Measurements from ENCODE around the gene TNS3. TPM values are rescaled to one million over a fixed set of nuclear protein-coding genes. Genes with fewer than 3 reads are reported as not detected.
A peak's percentile ranks its signal among the peaks of the same experiment; 100 is the strongest.

The TNS3 gene
- polyA plus RNA-seq, 1 of the 3 experiments (the other 2 are of a cell fraction), result 72.3 TPM

DNA sequence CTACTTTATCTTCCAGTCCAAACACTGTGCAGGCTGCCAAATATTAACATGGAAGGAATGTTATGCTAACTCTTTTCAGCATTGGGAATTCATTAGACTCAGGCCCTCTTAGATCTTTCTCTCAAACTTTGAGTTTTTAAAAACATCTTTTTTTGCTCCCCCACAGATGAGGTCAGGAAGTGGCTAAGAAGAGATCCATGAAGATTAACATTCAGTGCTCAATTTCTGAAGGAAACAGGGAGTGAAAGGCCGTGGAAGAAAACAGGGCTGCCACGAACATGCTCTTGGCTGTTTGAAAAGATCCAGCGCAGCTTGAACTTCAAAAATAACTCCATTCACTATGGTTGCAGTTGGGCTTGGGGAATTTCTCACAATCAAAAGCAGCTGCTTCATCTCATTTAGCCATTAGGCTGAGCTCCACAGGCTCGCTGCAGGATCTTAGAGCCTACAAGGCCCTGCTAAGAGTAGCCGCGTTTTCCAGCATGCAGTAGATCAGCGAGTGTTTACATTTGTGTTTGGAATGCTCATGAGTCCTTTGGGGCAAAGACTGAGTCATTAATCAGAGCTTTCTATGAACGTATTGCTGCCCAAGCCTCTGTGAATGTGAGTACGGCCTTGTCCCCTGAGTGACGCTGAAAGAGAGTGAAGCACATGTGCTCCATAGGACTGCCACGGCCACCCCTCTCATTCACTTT, 41.2 kb upstream of the TNS3 start:
- no peaks in the 10 kb centered on the region for H3K9me3 ChIP-seq
- H3K4me3 ChIP-seq (ENCODE audit: low read depth in 2 of 2, low read length in 1 of 2), result peak overlapping the region in 1 of 2 experiments; percentile 15; a peak in 1 of 4 replicates
- peak overlapping the region; percentile 64; the same call in 1 of the 2 replicates for H3K9ac ChIP-seq
- peak overlapping the region; percentile 82 to 94 for H3K27ac ChIP-seq (ENCODE audit: low read depth in 2 of 2, low read length in 1 of 2)
- H3F3A ChIP-seq (replicated peaks; ENCODE audit: insufficient read depth), result peaks cover 20% of the 10 kb centered on the region
- no peak for DNase-seq
- H3K9me2 ChIP-seq, result no peaks in the 10 kb centered on the region
- no peaks in the 10 kb centered on the region for H4K20me1 ChIP-seq (ENCODE audit: insufficient read depth)
- 47% methylated on average over 11 of the region's 11 CpGs for WGBS (ENCODE audit: low lambda C conversion rate)
- ChIA-PET POLR2A (no interaction called here), CTCF (interaction anchor here (1.0 kb wide), 1 partner anchor 196 kb away, joined by 4 read pairs; no protein-coding TSS in a partner anchor)
- H3K79me2 ChIP-seq (ENCODE audit: insufficient read depth), result no peaks in the 10 kb centered on the region
- peak overlapping the region; percentile 90 for H2AFZ ChIP-seq (ENCODE audit: low read depth)
- no peaks in the 10 kb centered on the region for H3K36me3 ChIP-seq (replicated peaks in 1 of 2; ENCODE audit: control insufficient read depth in 1 of 2, insufficient read depth in 2 of 2, low read length in 1 of 2)
- peaks cover 14 to 17% of the 10 kb centered on the region in 2 experiments for H3K4me1 ChIP-seq (ENCODE audit: control insufficient read depth in 1 of 2, insufficient read depth in 2 of 2, low read depth in 1 of 2, low read length in 1 of 2)
- no peaks in the 10 kb centered on the region for H3K27me3 ChIP-seq (ENCODE audit: insufficient read depth)
- H3K4me2 ChIP-seq, result peak overlapping the region; percentile 53
- peak; percentile 71; the same call in 1 of the 2 replicates for TF ChIP-seq FOXM1 (IDR thresholded peaks at IDR 0.05; ENCODE audit: low read depth)
- no peak for TF ChIP-seq MXI1 (IDR thresholded peaks at IDR 0.05; ENCODE audit: low read depth, low read length)
- no peak; the same call in 1 of the 2 replicates for TF ChIP-seq MEF2A (IDR thresholded peaks at IDR 0.05; ENCODE audit: borderline replicate concordance, low read depth)
- TF ChIP-seq FOXJ3 (CRISPR knock-in tag; IDR thresholded peaks at IDR 0.05), result no peak
- TF ChIP-seq RCOR1 (IDR thresholded peaks at IDR 0.05; ENCODE audit: low read length), result no peak
- TF ChIP-seq SMC3 (IDR thresholded peaks at IDR 0.05; ENCODE audit: low read depth, low read length), result peak; percentile 15; the same call in 1 of the 2 replicates
- TF ChIP-seq, protein P1, sequence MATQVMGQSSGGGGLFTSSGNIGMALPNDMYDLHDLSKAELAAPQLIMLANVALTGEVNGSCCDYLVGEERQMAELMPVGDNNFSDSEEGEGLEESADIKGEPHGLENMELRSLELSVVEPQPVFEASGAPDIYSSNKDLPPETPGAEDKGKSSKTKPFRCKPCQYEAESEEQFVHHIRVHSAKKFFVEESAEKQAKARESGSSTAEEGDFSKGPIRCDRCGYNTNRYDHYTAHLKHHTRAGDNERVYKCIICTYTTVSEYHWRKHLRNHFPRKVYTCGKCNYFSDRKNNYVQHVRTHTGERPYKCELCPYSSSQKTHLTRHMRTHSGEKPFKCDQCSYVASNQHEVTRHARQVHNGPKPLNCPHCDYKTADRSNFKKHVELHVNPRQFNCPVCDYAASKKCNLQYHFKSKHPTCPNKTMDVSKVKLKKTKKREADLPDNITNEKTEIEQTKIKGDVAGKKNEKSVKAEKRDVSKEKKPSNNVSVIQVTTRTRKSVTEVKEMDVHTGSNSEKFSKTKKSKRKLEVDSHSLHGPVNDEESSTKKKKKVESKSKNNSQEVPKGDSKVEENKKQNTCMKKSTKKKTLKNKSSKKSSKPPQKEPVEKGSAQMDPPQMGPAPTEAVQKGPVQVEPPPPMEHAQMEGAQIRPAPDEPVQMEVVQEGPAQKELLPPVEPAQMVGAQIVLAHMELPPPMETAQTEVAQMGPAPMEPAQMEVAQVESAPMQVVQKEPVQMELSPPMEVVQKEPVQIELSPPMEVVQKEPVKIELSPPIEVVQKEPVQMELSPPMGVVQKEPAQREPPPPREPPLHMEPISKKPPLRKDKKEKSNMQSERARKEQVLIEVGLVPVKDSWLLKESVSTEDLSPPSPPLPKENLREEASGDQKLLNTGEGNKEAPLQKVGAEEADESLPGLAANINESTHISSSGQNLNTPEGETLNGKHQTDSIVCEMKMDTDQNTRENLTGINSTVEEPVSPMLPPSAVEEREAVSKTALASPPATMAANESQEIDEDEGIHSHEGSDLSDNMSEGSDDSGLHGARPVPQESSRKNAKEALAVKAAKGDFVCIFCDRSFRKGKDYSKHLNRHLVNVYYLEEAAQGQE (IDR thresholded peaks at IDR 0.05; ENCODE audit: low read depth, low read length), result no peak
- TF ChIP-seq EZH2phosphoT487 (IDR thresholded peaks at IDR 0.05; ENCODE audit: borderline replicate concordance, low read depth), result no peak
- TF ChIP-seq EP300 (IDR thresholded peaks at IDR 0.05; ENCODE audit: borderline replicate concordance in 1 of 2, low read depth in 1 of 2, low read length in 1 of 2), result peak; percentile 71 to 75
- no peak; the same call in 1 of the 2 replicates for TF ChIP-seq ELF1 (IDR thresholded peaks at IDR 0.05)
- no peak for TF ChIP-seq NRF1 (IDR thresholded peaks at IDR 0.05; ENCODE audit: low read depth, low read length)
- TF ChIP-seq TEAD4 (IDR thresholded peaks at IDR 0.05; ENCODE audit: borderline replicate concordance, insufficient read depth), result peak; percentile 51; the same call in 1 of the 2 replicates
- TF ChIP-seq, protein P2, sequence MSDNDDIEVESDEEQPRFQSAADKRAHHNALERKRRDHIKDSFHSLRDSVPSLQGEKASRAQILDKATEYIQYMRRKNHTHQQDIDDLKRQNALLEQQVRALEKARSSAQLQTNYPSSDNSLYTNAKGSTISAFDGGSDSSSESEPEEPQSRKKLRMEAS (IDR thresholded peaks at IDR 0.05; ENCODE audit: low read depth), result peak; percentile 68; the same call in 1 of the 2 replicates
- TF ChIP-seq, protein P3, sequence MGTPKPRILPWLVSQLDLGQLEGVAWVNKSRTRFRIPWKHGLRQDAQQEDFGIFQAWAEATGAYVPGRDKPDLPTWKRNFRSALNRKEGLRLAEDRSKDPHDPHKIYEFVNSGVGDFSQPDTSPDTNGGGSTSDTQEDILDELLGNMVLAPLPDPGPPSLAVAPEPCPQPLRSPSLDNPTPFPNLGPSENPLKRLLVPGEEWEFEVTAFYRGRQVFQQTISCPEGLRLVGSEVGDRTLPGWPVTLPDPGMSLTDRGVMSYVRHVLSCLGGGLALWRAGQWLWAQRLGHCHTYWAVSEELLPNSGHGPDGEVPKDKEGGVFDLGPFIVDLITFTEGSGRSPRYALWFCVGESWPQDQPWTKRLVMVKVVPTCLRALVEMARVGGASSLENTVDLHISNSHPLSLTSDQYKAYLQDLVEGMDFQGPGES (IDR thresholded peaks at IDR 0.05; ENCODE audit: low read depth, low read length), result no peak
- peak; percentile 50 for TF ChIP-seq NFIC (IDR thresholded peaks at IDR 0.05; ENCODE audit: borderline replicate concordance)
- TF ChIP-seq GABPA (IDR thresholded peaks at IDR 0.05; ENCODE audit: low read depth), result no peak
- no peak for TF ChIP-seq USF1 (IDR thresholded peaks at IDR 0.05; ENCODE audit: borderline replicate concordance, low read depth)
- peak; percentile 16; the same call in 1 of the 2 replicates for TF ChIP-seq POLR2AphosphoS5 (IDR thresholded peaks at IDR 0.05; ENCODE audit: low read depth, low read length)
- TF ChIP-seq, protein P4, sequence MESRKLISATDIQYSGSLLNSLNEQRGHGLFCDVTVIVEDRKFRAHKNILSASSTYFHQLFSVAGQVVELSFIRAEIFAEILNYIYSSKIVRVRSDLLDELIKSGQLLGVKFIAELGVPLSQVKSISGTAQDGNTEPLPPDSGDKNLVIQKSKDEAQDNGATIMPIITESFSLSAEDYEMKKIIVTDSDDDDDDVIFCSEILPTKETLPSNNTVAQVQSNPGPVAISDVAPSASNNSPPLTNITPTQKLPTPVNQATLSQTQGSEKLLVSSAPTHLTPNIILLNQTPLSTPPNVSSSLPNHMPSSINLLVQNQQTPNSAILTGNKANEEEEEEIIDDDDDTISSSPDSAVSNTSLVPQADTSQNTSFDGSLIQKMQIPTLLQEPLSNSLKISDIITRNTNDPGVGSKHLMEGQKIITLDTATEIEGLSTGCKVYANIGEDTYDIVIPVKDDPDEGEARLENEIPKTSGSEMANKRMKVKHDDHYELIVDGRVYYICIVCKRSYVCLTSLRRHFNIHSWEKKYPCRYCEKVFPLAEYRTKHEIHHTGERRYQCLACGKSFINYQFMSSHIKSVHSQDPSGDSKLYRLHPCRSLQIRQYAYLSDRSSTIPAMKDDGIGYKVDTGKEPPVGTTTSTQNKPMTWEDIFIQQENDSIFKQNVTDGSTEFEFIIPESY (IDR thresholded peaks at IDR 0.05; ENCODE audit: borderline replicate concordance, low read depth), result no peak
- TF ChIP-seq GATA2 (CRISPR knock-in tag; IDR thresholded peaks at IDR 0.05), result no peak
- peak; percentile 49 for TF ChIP-seq PBX3 (IDR thresholded peaks at IDR 0.05)
- TF ChIP-seq, protein P5, sequence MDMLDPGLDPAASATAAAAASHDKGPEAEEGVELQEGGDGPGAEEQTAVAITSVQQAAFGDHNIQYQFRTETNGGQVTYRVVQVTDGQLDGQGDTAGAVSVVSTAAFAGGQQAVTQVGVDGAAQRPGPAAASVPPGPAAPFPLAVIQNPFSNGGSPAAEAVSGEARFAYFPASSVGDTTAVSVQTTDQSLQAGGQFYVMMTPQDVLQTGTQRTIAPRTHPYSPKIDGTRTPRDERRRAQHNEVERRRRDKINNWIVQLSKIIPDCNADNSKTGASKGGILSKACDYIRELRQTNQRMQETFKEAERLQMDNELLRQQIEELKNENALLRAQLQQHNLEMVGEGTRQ (IDR thresholded peaks at IDR 0.05; ENCODE audit: borderline replicate concordance, low read depth, low read length), result no peak

All from SK-N-SH (cell line).